NT2/D1 (cell line): Measurements from ENCODE around the gene PALM.

ENCODE experiments used
- YY1 ChIP-seq: IDR thresholded peaks from 2 replicates; pipeline ENCODE4 v1.6.1; 2011; ENCODE audit not compliant: insufficient read length, insufficient read depth
- ZNF274 ChIP-seq: IDR thresholded peaks from 2 replicates; pipeline ENCODE4 v1.6.1; 2011; ENCODE audit warnings: mild to moderate bottlenecking, low read depth, low read length

DNA sequence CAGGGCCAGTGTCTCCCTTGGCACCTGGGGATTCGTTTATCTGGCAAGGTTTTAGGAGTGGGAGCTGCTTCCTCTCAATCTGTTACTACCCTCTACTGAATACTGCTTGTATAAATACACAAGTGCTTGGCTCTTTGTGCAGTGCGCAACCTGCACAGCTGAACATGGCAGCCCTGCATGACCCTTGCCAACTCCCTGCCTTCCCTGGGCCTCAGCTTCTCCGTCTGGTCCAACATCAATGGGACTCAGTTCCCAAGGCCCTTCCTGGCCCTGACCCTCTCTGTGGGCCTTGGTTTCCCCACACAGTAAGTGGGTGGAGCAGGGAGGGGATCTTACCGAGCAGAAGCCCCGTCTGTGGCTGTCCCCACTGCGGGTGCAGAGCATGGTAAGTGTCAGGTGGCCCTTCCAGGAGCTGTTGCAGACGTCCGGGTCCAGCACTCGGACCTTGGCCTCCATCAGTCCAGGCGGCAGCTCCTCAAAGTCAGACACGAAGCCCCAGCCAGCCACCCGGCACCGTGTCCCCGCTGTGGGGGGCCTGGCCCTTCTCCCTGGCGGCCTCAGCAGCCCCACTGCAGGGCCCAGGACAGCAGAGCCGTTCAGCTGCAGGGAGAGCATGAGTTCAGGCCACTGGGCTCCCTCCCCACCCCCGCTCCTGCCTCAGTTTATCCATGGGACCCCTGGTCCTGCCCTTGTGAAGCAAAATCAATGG is 22.0 kb upstream of the PALM start:
- TF ChIP-seq ZNF274 (no peak), YY1 (no peak)
